GM21390 (cell line): ENCODE data around the gene CYGB.
A peak's percentile ranks its signal among the peaks of the same experiment; 100 is the strongest.
"Not testable (repeated sequence)": the region's sequence is repeated elsewhere in the genome, so short reads cannot be mapped to it uniquely, and the experiment has no call there.

Source experiments
- ATAC-seq: cut with Tn5 transposase; IDR thresholded peaks from one replicate; pipeline ENCODE4 v1.9.1; 2021; ENCODE audit not compliant: unreplicated experiment

CYGB gene

GRCh38 chr17:76567634-76568432 lies 30.3 kb upstream of the CYGB start:
- ATAC-seq, result no peak

DNA sequence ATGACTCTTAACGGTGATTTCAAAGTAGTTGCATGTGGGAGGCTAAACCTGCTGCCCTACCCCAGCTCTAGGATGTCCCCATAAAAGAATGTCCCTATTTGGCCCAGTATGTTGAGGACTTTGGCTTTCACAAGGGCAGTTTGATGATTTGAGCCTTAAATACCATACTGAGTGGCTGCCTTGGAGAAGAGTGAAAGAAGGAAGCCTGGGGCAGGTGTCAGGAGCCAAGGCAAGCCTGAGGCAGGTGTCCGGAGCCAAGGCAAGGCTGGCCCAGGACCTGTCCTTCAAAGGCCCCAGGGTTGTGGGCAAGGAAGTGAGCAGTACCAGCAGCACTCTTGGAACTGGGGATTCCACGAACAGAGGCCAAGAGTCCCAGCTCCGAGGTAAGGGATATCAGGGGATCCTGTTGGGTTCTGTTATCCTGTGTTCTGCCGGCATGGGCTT lies 29.5 kb upstream of the CYGB start:
- ATAC-seq, result no peak

- no peak for ATAC-seq
Measured at GRCh38 chr17:76566613-76566943, 29.1 kb upstream of the CYGB start.

DNA sequence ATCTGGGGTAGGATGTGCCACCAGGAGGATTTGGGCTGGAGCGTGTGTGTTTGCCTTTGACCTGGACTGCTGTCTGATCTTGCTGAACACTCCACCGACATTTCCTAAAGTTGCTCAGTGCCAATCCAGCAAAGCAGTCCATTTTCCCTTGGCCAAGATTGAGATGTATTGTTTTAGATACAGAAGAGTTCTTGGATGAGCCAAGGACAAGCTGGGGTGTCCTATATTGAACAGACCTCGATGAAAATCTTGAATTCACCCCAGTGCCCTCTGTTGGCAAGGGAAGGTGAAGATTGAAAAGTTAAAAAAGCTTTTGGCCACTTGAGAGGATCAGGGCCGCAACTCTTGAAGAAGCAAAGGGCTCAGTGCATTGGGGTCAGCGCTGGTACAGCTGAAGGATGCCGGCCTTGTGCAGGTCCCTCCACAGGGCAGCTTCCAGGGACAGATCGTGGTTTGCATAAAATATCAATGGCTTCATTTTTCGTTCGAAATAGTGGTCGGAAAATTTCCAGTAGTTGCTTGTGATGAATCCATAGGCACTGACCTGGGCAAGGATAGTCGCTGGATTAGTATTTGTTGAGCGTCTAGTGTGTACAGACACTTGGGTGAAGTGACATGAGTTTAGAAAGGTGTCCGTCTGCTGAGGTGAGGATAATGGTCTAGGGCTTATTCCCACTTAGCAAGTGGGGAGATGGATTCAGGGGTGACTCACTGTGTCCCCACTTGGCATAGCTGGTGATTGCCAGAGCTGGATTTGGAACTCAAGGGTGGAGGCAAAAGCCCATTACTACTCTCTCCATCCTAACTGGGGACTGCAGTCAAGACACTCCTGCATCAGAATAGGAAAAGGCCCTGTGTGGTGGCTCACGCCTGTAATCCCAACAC lies 28.5 kb upstream of the CYGB start:
- ATAC-seq, result no peak

- ATAC-seq, result not testable (repeated sequence)
Measured at GRCh38 chr17:76564991-76565727, 27.6 kb upstream of the CYGB start.

GRCh38 chr17:76563359-76563758 lies 25.9 kb upstream of the CYGB start:
- not testable (repeated sequence) for ATAC-seq

DNA sequence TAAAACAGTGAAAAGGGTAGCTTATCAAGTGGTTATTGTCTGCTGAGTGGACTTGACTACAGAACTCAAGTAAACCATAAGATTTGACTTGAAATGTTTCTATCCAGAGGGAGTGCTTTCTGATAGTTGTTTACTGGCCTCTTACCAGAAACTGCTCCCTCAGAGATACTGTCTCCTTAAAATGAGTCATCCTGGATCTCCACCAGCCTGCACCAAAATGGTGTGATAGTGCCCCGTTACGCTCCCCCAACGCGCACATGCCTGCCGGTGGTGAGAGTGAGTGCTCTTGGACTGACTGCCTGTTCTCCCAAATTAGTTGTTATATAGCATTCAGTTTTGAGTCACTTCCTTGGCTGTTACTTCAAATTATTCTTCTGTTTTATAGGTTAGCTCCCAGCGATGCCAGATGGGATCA lies 25.2 kb upstream of the CYGB start:
- ATAC-seq, result no peak

DNA sequence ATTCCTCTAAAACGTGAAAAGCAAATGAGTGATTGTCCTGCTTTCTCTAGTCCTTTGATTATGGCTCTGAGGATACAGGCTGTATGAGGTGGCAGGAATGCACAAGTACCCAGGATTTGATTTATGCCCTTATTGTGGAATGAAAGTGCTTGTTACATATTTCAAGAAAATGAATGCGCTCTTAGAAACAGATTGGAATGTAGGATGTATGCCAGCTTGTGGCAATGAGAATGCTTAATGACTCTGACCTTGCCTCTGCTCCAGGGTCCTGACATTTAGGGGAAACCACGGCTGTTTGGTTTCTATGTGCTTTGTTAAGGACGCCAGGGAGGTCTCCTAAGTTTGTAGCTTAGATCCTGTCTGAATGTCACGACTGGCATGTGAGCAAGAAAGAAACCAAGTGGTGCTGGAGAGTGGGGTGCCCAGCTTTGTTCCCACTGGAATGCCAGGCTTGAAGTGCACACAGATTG lies 24.3 kb upstream of the CYGB start:
- ATAC-seq, result no peak

- ATAC-seq, result no peak
Measured at GRCh38 chr17:76561332-76561731, 23.8 kb upstream of the CYGB start.

- no peak for ATAC-seq
Measured at GRCh38 chr17:76560877-76561221, 23.3 kb upstream of the CYGB start.

DNA sequence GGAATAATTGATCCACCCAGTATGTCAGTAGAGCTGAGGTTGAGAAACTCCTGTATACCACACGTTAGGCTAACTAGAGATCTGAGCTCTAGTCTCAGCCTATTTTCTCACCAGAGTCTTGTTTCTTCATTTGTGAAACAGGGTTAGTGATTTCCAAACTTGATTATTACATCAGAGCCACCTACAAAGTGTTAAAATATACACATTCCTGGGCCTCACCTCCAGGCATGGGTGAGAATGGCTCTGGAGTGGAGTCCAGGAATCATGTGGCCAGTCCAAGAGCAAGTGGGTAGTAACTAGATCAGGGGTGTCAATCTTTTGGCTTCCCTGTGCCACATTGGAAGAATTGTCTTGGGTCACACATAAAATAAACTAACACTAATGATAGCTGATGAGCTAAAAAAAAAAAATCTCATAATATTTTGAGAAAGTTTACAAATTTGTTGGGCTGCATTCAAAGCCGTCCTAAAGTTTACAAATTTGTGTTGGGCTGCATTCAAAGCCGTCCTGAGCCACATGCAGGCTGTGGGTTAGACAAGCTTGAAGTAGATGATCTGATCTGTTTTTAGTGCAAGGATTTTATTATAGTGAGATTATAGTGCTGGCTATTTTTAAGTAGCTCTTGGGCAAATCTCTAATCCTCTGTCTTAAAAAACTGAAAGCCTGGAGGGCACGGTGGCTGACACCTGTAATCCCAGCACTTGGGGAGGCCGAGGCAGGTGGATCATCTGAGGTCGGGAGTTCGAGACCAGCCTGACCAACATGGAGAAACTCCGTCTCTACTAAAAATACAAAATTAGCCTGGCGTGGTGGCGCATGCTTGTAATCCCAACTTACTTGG lies 22.7 kb upstream of the CYGB start:
- no peak for ATAC-seq

- not testable (repeated sequence) for ATAC-seq
Measured at GRCh38 chr17:76559460-76559859, 22.0 kb upstream of the CYGB start.

- ATAC-seq, result no peak
Measured at GRCh38 chr17:76558198-76559095, 20.9 kb upstream of the CYGB start.

DNA sequence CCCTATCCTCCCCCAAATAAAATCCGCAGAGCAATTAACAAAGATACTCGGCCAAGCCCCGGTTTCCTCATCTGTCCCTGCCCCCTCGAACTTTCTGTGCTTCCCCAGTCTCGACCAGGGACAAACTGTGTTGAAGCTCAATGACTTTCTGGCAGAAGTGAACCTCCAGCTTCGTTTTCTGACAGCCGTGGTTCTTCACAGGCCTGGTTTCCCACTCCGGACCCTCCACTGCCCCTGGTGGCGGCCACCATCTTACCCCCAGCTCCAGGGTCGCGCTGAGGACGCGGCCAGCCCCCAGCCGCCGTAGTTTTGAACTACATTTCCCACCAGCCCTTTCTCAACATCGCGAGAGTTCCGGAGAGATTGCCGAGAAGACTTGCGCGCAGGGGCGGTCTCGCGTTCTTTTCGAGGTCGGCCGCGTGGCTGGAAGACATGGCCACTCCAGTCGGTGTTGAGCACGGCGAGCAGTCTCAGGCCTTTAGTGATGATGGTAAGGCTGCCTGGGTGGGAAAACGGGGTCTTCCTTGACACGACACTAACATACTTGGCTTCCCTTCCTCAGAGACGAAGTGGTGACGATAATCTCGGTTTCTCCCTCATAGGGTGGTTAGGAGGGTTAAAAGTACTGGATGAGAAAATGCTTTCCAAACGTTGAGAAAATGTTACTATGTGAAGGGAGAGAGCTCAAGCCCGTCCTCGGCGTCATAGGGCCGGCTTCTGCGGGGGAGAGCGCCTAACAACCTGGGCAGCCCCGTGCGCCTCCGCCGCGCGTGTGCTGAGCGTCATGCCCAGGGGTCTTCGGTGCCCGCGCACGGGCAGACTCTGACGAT lies 20.1 kb upstream of the CYGB start:
- peak; percentile 79 for ATAC-seq

- ATAC-seq, result peak; percentile 29
Measured at GRCh38 chr17:76556765-76557367, 19.4 kb upstream of the CYGB start.

DNA sequence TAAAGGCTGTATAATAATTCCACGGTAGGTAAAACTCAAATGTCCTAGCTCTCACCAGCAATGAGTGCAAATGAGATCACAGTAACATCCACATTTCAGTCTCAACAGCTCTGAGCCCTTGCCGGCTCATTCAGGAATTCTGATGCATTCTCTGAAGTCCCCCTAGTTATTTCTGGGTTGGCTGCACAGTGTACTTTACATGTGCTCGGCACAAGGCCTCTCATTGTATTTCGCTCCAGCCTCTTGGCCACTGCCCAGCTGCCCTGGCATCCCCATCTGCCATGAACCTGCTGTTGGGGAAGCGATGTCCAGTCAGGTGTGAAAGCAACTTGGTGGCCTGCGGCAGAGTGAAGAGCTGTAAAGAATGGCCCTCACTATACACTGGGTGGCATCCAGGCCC lies 16.6 kb upstream of the CYGB start:
- no peak for ATAC-seq

- no peak for ATAC-seq
Measured at GRCh38 chr17:76553178-76553908, 15.8 kb upstream of the CYGB start.

GRCh38 chr17:76551685-76552084 lies 14.2 kb upstream of the CYGB start:
- ATAC-seq, result no peak
